IMR-90 (cell line): Measurements from ENCODE around the gene FBXO9.

Experiments used
- BHLHE40 ChIP-seq: fragments of 150-350 bp; IDR thresholded peaks from 2 replicates; pipeline ENCODE4 v1.6.1; 2016; ENCODE audit warnings: mild to moderate bottlenecking, low read depth, low read length
- CEBPB ChIP-seq: IDR thresholded peaks from 2 replicates; pipeline ENCODE4 v1.6.1; 2012; ENCODE audit warnings: low read depth, low read length, improper control_type of control experiment
- CTCF ChIP-seq: conservative IDR thresholded peaks from 2 replicates; pipeline ENCODE4 v1.5.1; 2012; ENCODE audit warnings: mild to moderate bottlenecking, low read depth, low read length, improper control_type of control experiment
- ELK1 ChIP-seq: fragments of 150-350 bp; IDR thresholded peaks from 2 replicates; pipeline ENCODE4 v1.6.1; 2016; ENCODE audit warnings: low read depth, mild to moderate bottlenecking, low read length, moderate library complexity, borderline replicate concordance
- FOS ChIP-seq: fragments of 150-350 bp; IDR thresholded peaks from 2 replicates; pipeline ENCODE4 v1.6.1; 2016; ENCODE audit warnings: low read depth, low read length
- MAFK ChIP-seq: IDR thresholded peaks from 2 replicates; pipeline ENCODE4 v1.6.1; 2012; ENCODE audit warnings: low read depth, low read length, improper control_type of control experiment
- MXI1 ChIP-seq: IDR thresholded peaks from 2 replicates; pipeline ENCODE4 v1.6.1; 2012; ENCODE audit warnings: low read depth, mild to moderate bottlenecking, low read length, moderate library complexity, borderline replicate concordance
- POLR2A ChIP-seq: IDR thresholded peaks from 2 replicates; pipeline ENCODE4 v1.6.1; 2012; ENCODE audit warnings: mild to moderate bottlenecking, low read depth, low read length
- RFX5 ChIP-seq: IDR thresholded peaks from 2 replicates; pipeline ENCODE4 v1.8.0; 2012; ENCODE audit warnings: low read depth, mild to moderate bottlenecking, low read length, moderate library complexity
- USF2 ChIP-seq: fragments of 150-350 bp; IDR thresholded peaks from 2 replicates; pipeline ENCODE4 v1.6.1; 2017; ENCODE audit warnings: mild to moderate bottlenecking, antibody characterized with exemption, low read length, low read depth

GRCh38 chr6:53043581-53043980, 21.6 kb upstream of the FBXO9 start:
- TF ChIP-seq USF2 (no peak), POLR2A (no peak), CTCF (no peak), RFX5 (no peak), ELK1 (no peak), MAFK (no peak), FOS (no peak), MXI1 (no peak), BHLHE40 (no peak), CEBPB (no peak)
